Stimulated activated CD8-positive, alpha-beta memory T cell treated with anti-CD3 and anti-CD28 coated beads, Interleukin-7, amount 100 ng/mL, for 4 hours (primary cell): ENCODE data around the gene PDPK1.
"Not testable (repeated sequence)": the region's sequence is repeated elsewhere in the genome, so short reads cannot be mapped to it uniquely, and the experiment has no call there.

ENCODE experiments used
- DNase-seq, 2 donors: peaks; one replicate each; pipeline ENCODE4 v3.0.0-alpha.2; 2020; ENCODE audit warnings: low read depth in 2 of 2

PDPK1 gene

DNA sequence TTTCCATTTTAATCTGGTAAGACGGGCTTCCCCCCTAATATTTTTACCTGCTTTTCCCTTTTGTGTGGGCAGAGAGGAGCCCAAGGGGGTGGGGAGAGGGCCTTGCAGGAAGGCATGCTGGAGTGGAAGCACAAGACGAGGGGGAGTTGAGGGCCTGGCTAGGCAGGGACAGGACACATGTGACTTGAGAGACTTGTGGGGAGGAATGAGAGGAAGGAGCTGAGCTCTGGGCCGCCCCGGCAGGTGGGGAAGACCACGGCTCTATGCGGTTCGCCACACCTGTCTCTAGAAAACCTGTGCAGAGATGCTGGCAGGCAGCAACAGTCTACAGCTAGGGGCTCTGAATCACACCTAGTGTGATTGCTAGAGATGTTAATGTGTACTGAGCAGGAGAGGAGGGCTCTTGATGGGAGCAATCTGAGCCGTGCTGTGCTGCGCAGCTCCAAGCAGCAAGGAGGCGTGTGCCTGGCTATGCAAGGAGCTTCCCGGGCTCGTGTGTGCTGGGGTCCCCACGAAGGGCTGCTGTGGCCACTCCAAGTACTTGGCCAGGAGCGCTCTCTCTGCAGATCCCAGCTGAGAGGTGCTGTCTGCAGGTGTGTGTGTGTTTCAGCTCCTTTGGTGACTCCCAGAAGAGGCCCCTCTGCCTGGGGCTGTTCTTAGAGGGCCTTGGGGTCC is 50.2 kb downstream of the PDPK1 start:
- DNase-seq = no peak

GRCh38 chr16:2591476-2592240 is 53.8 kb downstream of the PDPK1 start:
- no peak for DNase-seq

DNA sequence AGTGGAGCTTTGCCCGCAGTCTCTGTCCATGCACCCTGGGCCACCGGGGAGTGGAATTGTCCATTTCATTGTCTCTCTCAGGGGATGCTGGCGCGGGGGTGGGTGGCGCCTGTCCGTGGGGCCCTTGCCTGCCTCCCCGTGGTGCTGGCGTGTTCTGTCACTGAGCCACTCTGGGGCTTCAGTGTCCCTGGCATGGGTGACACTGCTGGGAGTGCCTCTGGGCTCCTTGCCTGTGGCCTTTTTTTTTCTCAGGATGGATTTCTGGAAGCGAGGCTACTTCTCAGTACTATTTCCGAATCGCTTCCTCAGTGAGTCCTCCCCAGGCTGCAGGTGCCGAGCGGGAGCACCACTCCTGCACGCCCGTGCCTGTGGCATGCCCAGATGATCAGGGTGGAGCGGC is 55.0 kb downstream of the PDPK1 start:
- no peak for DNase-seq

DNA sequence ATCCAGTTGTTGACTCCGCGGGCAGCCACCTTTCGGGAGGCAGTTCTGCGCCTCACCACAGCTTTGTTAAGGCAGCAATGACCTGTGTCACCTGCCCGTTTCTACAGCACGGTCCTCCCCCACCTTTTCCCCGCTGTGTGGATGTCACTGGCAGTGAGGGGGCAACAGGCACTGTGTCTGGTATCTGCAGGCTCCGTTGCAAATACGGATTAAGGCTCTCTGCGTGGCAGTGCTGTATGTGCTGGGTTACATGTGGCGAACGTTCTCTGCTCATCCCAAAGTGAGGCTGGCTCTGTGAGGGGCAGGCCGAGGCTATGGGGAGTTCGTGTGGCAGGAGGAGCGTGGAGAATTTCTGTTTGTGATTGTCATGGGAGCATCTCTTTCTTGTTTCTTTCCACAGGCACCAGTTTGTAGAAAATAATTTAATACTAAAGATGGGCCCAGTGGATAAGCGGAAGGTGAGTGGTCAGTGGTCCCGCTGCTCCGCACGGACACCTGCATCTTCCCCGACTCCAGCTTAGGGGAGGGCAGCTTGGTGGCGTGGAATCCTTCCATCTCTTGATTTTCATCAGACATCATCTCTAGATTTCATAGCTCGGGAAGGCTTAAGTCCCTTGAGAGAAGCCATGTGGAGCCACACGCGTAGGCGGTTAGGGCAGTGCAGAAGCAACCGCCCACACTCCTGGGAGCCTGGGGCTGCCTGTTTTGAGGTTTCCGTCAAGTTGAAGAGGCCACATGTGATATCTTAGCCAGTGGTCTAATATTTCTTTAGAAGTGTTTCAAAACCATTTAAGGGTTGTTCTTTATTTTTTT is 57.8 kb downstream of the PDPK1 start:
- no peak for DNase-seq

DNA sequence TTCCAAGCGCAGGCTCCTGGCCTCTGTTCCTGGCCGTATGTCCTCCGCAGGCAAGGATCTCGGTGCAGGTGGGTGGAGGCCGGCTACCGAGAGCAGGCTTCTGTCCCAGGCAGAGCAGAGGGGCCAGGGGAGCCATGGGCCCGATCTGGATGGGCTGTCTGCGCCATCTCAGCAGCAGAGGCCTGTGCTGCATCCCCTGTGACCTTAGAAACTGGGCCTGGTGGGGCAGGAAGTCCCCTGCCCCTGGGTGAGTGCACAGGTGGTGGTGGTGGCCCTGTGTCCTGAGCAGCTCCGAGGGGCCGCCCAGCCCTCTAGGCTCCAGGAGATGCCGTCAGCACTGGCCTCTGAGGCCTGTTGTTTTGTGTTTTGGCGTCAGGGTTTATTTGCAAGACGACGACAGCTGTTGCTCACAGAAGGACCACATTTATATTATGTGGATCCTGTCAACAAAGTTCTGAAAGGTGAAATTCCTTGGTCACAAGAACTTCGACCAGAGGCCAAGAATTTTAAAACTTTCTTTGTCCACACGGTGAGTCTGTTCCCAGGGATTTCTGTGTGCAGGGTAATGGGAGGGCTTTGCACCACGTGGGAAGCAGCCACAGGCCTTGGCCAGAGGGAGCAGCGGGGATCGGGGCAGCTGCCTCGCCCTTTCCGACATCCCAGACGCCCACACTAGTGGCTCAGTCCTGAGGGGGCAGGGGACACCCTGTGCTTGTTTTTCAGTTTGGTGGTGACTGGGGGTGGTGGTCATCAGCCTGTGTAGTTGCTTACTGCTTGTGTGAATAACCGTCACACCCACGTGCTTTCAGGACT is 59.1 kb downstream of the PDPK1 start:
- DNase-seq = no peak

DNA sequence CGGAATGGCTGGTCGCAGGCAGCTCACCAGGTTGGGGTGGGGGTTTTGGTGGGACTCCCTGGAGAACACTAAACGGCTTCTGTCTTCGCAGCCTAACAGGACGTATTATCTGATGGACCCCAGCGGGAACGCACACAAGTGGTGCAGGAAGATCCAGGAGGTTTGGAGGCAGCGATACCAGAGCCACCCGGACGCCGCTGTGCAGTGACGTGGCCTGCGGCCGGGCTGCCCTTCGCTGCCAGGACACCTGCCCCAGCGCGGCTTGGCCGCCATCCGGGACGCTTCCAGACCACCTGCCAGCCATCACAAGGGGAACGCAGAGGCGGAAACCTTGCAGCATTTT is 59.7 kb downstream of the PDPK1 start:
- DNase-seq = no peak

GRCh38 chr16:2598133-2598641 is 60.4 kb downstream of the PDPK1 start:
- DNase-seq = no peak

DNA sequence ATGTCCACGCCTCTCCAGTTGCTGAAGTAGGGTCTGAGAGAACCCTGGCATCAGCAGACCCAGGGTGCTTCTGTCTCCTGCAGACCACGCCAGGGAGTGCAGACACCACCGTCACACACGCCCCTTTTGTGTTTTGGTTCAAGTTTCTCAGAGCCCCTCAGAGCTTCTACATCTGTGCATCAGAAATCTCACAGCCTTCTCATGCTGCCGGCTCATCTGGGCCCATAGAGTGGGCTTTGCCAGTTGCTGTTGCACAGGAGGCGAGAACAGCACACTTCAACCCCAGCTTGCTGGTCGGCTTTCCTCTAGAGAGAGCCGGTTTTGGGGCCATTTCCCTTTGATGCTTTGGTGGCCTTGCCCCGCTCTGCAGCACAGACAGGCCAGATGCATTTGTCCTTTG is 60.9 kb downstream of the PDPK1 start:
- no peak for DNase-seq

DNA sequence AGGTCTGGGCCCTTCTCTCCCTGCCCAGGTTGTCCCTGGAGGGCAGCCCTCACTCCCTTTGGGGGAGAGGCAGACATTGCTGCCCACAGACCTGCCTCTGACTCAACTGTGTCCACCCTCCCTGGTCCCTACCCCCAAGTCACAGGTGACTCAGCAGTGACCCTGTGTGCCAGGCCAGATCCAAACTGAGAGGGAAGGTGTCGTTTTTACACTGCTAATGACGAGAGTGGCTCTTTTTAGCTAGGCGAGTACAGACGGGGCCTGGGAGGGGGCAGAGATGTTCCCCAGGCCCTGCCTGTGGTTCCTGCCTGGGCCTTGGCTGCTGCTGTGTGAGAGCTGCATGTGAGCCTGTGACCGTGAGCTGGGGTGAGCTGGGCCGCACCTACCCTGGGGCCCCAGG is 61.3 kb downstream of the PDPK1 start:
- not testable (repeated sequence) for DNase-seq

- not testable (repeated sequence) for DNase-seq
These were observed 62.0 kb downstream of the PDPK1 start for GRCh38 chr16:2599785-2600184.

- not testable (repeated sequence) for DNase-seq
These were observed 63.6 kb downstream of the PDPK1 start for GRCh38 chr16:2601301-2602025.

DNA sequence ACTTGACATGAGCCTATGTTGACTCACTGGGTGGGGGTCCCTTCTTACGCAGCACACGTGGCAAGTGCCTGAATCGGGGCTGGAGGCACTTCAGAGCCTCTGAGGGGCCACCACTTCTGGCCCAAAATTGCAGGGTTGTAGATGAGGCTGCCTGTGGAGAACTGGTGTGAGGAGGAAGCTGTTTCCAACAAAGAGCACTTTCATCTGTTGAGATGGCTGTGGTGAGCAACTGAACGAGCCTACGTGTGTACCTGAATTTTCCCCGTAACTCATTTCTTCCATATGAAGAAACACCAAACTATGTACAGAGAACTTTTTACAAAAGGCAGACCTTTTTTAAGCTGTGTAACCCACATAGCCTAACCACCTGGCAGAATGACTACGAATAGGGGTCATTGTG is 64.4 kb downstream of the PDPK1 start:
- not testable (repeated sequence) for DNase-seq

GRCh38 chr16:2603165-2604015 is 65.6 kb downstream of the PDPK1 start:
- peak; percentile 71 to 79 for DNase-seq

GRCh38 chr16:2604016-2604369 is 66.2 kb downstream of the PDPK1 start:
- DNase-seq = not testable (repeated sequence)

DNA sequence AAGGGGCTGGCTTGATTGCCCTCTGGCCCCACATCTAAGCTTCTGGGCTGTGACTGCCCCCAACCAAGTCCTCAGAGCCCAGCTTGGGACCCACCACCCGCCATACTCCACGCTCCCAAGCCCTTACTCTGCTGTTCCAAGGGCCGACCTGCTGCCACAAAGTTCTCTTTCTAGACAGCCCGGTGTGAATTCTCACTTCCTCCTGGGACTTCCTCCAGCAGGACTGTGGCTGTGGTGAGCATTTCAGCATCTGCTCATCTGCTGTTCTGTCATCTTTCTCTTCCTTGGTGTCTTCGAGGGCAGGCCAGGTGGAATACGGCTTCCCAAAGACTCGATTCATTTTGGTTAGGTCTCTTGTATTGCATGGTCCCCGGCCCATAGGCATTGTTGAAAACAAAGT is 69.0 kb downstream of the PDPK1 start:
- DNase-seq = not testable (repeated sequence)

DNA sequence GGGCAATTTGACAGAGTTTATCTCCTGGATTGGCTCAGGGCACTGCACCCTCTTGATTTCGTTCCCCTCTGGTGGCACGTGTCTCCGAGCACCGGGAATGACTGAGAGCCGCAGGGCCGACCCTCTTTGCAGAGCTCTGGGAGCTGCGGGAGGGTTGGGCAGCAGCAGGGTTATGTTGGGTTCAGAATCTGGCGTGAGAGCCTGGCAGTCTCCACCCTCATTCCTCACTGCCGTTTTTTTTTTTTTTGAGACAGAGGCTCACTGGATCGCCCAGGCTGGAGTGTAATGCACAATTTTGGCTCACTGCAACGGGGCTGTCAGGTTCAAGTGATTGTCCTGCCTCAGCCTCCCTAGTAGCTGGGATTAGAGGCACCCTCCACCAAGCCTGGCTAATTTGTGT is 71.5 kb downstream of the PDPK1 start:
- not testable (repeated sequence) for DNase-seq

DNA sequence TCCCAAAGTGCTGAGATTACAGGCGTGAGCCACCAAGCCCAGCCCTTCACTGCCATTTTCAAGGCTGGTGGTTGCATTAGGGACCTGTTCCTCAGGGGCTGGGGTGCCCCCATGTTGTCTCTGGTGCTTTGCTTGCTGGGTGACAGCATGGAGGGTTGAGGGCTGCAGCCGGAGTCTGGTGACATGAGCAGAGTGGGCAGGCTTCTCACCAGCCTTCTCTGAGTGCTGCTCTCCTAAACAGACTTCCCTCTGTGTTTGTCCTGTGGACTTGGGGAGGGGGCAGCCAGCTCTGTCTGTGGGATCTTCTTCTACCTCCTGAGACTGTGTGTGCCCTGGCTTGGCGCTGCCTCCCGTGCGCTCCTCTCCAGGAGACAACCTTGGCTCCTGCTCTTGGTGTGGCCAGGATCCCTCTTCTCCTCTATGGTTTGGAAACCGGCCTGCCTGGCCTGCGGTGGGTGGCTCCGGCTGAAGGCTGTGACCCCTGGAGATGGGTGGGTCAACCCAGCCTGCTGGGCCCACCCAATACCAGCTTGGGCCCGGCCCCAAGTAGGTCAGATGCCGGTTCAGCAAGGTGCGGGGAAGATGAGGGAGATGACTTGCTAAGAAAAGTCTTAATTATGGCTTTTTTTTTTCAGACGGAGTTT is 72.1 kb downstream of the PDPK1 start:
- no peak for DNase-seq

- DNase-seq = no peak
These were observed 73.1 kb downstream of the PDPK1 start for GRCh38 chr16:2610781-2611498.

GRCh38 chr16:2611499-2611862 is 73.7 kb downstream of the PDPK1 start:
- no peak for DNase-seq
